Right forelimb (tissue), 1 donor: ENCODE data around the gene LIMA1.

Experiments used
- DNase-seq: peaks from one replicate; pipeline ENCODE4 v3.0.0-alpha.2; 2018

The LIMA1 gene

GRCh38 chr12:50214018-50214417 lies 69.3 kb downstream of the LIMA1 start:
- no peak for DNase-seq

- DNase-seq = no peak
Observed at GRCh38 chr12:50213439-50213838, 69.9 kb downstream of the LIMA1 start.

- no peak for DNase-seq
Observed at GRCh38 chr12:50212071-50212467, 71.3 kb downstream of the LIMA1 start.

GRCh38 chr12:50211392-50212070 lies 71.8 kb downstream of the LIMA1 start:
- DNase-seq = no peak

GRCh38 chr12:50207424-50207823 lies 75.9 kb downstream of the LIMA1 start:
- DNase-seq = no peak

GRCh38 chr12:50205648-50206047 lies 77.7 kb downstream of the LIMA1 start:
- no peak for DNase-seq

- DNase-seq = no peak
Observed at GRCh38 chr12:50203691-50204090, 79.6 kb downstream of the LIMA1 start.

- DNase-seq = no peak
Observed at GRCh38 chr12:50201987-50202521, 81.3 kb downstream of the LIMA1 start.

GRCh38 chr12:50200552-50201273 lies 82.6 kb downstream of the LIMA1 start:
- no peak for DNase-seq

GRCh38 chr12:50198829-50199228 lies 84.5 kb downstream of the LIMA1 start:
- no peak for DNase-seq

- no peak for DNase-seq
Observed at GRCh38 chr12:50197297-50197727, 86.0 kb downstream of the LIMA1 start.

- DNase-seq = no peak
Observed at GRCh38 chr12:50196537-50196936, 86.8 kb downstream of the LIMA1 start.

GRCh38 chr12:50195832-50196231 lies 87.5 kb downstream of the LIMA1 start:
- DNase-seq = no peak

GRCh38 chr12:50192908-50193307 lies 90.4 kb downstream of the LIMA1 start:
- DNase-seq = no peak

- no peak for DNase-seq
Observed at GRCh38 chr12:50192236-50192635, 91.1 kb downstream of the LIMA1 start.

- DNase-seq = no peak
Observed at GRCh38 chr12:50190859-50191258, 92.5 kb downstream of the LIMA1 start.

GRCh38 chr12:50188875-50189575 lies 94.3 kb downstream of the LIMA1 start:
- DNase-seq = no peak

- DNase-seq = no peak
Observed at GRCh38 chr12:50188241-50188781, 95.0 kb downstream of the LIMA1 start.

- no peak for DNase-seq
Observed at GRCh38 chr12:50187084-50187900, 96.0 kb downstream of the LIMA1 start.

GRCh38 chr12:50186681-50187080 lies 96.6 kb downstream of the LIMA1 start:
- DNase-seq = no peak

- no peak for DNase-seq
Observed at GRCh38 chr12:50185970-50186663, 97.2 kb downstream of the LIMA1 start.
